HG02610 (cell line): ENCODE results near the gene METRN.
"Not testable (repeated sequence)": the region's sequence is repeated elsewhere in the genome, so short reads cannot be mapped to it uniquely, and the experiment has no call there.

Experiments used
- ATAC-seq: cut with Tn5 transposase; IDR thresholded peaks from one replicate; pipeline ENCODE4 v1.9.1; 2021; ENCODE audit warnings: mild to moderate bottlenecking, moderate library complexity; ENCODE audit not compliant: unreplicated experiment

METRN gene

DNA sequence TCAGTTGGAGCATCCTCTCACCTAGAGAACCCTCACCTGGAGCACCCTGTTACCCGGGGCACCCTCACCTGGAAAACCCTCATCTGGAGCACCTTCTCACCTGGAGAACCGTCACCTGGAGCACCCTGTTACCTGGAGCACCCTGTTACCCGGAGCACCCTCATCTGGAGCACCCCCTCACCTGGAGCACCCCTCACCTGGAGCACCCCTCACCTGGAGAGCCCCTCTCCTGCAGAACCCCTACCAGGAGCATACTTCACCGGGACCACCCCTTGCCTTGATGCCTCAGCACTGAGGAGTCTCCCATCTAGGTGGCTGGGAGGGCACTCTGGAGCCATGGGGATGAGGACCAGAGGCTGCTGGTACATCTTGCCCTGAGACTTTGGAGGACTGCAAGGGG lies 6.0 kb upstream of the METRN start:
- ATAC-seq = no peak

DNA sequence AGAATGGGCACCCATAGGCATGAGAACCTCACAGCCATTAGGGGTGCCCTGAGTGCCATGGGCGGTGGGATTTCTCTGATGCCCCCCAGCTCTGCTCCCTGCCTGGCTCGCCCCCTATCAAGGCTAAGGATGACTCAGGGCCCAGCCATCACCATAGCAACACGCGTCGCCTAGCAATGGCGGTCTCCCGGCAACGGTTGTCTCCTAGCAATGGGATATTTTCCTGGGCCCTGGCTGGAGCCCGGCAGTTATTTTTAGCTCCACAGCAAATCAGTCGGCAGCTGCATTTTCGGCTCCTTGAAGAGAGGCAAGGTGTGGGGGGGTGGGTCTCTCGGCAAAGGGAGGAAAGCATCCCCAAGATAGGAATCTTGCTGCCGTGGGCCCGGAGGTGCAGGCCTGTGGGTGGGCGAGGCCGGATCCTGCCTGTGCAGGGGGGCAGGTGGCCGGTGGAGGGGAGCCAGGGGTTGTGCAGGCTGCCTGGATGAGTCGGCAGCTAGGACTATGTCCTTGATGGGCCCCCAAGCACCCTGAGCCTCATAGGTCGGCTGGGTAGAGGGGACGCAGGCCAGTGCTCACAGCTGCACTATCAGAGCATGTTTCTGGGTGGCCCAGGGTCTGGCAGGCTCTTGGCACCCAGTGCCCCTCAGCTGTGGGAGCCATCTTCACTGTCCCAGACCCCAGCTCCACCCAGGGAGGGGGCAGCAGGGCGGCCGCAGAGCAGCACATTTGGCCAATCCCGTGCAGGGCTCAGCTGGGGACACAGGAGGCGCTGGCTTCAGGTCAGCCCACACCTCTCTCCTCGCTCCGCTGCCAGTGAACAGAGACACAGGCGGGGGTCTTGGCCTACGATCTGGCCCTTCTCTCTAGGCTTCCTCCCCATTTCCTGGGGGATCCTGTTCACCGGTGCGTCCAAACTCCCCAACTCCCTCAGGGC lies 5.1 kb upstream of the METRN start:
- no peak for ATAC-seq

DNA sequence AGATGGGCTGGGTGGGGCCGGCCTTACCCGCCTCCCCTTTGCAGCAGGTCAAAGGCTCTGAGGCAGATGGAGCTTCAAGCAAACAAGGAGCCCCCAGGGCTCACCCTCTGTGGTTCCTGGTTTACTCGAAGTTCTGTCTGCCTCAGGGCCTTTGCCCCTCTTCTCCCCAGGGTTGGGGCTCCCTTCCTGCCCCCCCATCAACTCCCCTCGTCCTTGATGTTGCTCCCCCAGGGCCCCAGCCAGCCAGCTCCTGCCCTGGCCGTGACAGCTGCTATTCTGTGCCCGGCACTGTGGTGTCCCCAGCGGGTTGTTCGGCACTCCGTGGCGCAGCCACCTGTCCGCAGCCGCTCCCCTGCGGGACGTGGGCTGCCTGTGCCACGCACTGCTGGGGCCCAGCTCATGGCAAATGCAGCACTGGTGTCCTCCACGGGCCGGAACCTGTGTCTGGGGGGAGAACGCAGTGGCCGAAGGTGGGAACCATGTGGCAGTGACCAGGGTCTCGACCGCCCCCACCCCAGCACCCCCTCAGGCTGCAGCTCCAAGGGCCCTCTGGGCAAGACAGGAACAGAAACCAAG lies 4.3 kb upstream of the METRN start:
- ATAC-seq = no peak

DNA sequence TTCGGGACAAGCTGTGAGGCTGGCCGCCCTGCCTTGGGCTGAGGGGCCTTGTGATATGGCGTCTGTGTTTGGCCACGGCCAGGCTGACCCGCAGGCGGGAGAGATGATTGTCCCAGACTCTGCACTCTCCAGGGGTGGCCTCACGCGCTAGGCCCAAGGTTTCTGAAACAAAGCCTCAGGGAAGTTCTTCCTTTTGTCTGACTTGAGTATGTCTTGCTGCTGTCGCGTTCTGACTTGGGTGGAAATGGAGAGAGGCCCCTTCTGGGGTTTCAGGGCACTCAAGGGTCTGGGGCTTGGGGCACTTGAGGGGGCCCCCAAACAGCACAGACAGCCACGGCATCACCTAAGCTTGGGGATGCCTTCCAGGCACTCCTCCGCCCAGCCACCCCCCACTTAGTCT lies 3.8 kb upstream of the METRN start:
- no peak for ATAC-seq

DNA sequence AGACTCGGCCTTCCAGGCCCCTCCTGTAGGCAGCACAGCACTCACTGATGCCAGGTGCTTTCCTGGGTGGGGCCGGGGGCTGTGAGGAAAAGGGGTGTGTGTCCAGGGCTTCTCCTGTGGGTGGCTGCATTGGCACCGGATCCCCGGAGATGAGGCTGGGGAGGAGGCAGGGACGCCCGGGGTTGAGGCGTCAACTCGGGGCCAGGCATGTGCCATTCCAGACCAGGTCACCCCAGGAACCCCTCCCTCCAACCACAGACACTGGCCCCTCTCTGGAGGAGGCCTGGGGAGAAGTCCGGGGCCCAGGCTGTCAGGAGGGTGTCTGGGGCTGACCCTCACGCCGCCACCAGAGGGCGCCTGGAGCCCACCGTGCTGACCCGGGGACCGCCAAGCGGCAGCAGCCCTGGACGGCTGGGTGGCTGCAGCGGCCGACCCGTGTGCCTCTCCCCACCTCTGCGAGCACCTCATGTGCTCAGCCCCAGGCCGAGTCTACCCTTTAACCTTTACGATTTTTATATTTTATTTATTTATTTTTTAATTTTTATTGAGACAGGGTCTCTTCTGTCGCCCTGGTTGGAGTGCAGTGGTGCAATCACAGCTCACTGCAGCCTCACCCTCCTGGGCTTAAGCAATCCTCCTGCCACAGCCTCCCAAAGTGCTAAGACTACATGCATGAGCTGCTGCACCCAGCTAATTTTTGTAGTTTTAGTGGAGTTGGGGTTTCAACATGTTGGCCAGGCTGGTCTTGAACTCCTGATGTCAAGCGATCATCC lies 3.2 kb upstream of the METRN start:
- peak; percentile 43 for ATAC-seq

DNA sequence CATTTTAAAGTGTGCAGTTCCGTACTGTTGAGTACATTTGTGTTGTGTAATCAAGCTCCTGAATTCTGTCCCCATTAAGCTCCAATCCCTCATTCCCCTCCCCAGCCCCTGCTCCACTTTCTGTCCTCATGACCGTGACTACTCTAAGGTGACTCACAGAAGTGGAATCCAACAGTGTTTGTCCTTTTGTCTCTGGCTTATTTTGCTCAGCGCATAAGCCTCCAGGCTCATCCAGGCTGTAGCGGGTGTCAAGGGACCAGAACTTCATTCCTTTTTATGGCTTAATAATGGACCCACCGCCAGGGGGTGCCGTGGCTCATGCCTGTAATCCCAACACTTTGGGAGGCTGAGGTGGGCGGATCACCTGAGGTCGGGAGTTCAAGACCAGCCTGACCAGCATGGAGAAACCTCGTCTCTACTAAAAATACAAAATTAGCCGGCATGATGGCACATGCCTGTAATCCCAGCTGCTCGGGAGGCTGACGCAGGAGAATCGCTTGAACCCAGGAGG lies 2.1 kb upstream of the METRN start:
- ATAC-seq = not testable (repeated sequence)

DNA sequence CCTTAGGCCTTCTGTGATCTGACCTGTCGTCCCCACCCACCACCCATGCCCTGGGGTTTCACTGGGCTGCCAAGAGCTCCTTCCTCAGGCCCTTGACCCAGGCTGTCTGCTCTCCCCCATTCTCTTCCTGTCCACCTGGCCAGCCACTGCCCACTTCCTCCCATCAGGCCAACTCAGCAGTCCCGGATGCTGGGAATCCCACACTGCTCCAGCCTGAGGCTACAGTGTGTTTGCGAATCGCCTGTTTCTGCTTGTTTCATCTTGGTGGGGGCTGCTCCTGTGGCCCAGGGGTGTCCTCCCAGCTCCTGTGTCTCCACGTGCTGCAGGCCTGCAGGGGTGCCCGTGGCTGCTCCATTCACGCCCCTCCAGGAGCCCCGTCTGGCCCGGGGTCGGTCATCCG lies 839 bp upstream of the METRN start:
- ATAC-seq = no peak

DNA sequence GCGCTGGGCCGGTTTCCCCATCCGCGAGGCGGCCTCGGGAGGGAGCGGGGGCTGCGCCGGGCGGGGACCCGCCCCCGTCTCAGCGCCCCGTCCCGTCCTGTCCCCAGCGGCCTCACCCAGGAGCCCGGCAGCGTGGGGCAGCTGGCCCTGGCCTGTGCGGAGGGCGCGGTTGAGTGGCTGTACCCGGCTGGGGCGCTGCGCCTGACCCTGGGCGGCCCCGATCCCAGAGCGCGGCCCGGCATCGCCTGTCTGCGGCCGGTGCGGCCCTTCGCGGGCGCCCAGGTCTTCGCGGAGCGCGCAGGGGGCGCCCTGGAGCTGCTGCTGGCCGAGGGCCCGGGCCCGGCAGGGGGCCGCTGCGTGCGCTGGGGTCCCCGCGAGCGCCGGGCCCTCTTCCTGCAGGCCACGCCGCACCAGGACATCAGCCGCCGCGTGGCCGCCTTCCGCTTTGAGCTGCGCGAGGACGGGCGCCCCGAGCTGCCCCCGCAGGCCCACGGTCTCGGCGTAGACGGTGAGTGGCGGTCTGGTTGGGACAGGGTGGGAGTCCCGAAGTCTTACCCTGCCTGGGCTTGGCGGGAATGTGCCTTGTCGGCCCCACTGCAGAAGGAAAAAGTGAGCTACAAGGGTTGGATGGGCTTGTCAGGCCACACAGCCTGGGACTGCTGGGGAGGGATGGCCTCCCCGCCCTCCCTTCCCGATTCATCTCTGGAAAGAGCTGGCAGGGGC lies 720 bp downstream of the METRN start:
- ATAC-seq = peak; percentile 7

DNA sequence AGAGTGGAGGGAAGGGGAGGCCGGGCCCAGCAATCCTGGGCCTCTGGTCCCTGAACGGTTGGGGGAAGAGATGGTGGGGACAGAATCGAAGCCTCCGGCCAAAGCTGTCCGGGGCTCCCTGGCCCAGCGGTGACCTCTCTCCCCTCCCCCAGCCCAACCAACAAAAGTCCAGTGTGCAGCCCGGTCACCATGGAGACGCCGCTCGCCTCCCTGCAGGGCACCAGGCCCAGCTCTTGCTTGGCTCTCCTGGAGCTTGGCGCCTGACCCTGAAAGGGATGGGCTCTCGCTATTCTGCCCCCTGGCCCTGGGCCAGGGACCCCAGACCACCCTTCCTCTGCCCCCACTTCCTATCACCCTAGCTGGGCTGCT lies 1.3 kb downstream of the METRN start:
- no peak for ATAC-seq

DNA sequence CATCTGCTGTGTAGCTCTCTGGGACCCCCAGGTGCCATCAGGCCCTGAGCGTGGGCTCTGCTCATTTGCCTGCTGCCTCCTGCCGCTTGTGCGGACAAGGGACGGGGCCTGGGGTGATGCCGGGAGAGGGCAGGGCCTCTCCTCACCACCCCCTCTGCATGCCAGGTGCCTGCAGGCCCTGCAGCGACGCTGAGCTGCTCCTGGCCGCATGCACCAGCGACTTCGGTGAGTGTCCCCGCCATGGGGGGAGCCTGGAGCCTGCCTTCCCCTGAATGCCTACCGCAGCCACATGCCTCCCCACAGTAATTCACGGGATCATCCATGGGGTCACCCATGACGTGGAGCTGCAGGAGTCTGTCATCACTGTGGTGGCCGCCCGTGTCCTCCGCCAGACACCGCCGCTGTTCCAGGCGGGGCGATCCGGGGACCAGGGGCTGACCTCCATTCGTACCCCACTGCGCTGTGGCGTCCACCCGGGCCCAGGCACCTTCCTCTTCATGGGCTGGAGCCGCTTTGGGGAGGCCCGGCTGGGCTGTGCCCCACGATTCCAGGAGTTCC lies 1.9 kb downstream of the METRN start:
- no peak for ATAC-seq

DNA sequence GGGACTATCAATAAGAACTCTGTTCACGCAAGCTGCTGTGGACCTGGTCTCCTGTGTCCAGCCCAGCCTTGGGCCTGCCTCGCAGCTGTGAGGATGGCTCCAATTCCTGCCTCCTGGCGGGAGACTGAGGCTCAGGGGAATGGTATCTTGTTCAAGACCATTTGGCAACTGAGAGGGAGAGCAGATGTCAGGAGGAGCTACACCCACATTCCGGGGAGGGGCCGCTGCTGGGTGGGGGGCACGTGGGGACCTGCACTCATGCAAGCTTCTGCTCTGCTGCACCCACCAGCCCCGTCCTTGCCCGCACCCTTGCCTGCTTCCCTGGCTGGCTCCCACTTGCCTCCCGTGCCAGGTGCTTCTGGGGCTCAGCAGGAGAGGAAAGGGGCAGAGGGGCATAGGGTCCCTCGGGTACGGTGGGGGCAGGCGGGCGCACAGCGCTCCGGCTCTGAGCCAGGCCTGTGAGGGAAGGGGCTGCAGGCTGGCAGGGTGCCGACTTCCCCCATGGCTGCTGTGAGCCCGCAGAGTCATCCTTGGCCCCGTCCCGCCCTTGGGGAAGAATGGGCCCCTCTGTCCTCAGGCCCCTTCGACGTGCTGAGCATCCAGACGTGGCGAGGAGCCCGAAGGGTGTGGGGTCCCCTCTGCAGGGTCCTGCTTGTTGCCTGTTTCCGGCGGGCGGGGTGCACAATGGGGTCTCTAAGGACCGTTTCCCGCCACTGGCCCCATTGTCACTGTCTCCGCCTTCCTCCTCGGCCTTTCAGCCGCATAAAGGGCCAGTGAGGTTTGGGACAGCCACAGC lies 2.7 kb downstream of the METRN start:
- no peak for ATAC-seq

DNA sequence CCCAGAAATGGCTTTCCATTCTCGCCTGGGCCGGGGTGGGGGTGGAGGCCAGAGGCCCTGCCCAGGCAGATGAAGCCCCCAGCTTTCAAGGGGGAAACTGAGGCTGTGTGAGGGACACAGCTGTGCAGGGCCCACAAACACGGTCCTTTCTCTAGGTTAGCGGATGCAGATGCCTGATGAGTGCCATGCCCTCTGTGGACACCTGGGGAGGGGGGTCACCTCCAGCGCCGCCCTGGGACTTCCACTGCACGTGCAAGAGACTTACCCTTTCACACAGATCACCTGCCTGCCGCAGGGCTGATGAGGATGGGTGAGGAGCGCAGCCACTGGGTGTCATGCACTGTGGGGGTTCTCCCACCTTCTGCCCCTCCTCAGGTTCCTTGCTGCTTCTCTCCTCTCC lies 3.5 kb downstream of the METRN start:
- no peak for ATAC-seq

DNA sequence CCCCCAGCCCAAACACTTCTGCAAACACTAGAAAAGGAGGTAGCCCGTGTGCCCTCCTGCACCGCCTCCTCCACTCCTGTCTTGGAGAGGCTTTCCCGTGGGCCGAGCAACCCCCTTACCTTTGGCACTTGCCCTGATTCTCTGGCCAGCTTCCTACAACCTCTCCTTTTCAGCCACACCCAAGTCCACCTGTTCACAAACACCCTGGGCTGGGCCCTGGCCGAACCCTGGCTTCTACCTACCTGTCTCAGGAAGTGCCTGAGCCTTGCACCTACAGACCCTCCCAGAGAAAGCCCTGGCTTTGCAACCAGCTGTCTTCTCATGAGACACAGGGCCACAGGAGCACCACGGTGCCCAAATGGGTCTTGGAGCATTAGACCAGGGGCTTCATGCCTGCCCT lies 4.0 kb downstream of the METRN start:
- no peak for ATAC-seq

DNA sequence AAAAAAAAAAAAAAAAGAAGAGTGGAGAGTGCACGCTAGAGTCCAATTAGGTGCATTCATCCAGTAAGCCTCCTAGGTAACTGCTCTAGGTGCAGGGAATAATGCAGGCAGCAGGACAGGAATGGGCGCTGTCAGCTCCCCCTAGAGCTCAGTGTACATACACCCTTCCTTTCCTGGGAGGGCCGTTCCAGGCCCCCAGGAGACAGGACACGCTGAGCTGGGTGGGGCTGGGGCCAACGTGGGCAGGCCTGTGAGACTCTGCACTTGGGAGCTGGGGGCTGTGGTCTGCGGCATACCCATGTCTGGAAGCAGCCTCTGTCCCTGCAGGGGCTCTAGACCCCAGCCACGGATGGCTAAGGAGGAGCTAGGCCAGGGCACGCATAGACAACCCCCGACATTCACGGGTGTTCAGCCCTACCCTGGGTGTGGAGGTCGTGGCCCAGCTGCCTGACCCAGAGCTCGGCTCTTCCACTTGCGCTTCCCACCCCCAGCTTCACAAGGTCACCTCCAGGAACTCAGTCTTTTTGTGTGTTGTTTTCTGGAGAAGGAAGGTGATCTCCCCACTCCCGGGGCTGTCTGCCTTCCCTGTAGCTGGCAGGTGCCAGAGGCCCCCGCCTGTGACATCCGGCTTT lies 5.0 kb downstream of the METRN start:
- ATAC-seq = no peak

DNA sequence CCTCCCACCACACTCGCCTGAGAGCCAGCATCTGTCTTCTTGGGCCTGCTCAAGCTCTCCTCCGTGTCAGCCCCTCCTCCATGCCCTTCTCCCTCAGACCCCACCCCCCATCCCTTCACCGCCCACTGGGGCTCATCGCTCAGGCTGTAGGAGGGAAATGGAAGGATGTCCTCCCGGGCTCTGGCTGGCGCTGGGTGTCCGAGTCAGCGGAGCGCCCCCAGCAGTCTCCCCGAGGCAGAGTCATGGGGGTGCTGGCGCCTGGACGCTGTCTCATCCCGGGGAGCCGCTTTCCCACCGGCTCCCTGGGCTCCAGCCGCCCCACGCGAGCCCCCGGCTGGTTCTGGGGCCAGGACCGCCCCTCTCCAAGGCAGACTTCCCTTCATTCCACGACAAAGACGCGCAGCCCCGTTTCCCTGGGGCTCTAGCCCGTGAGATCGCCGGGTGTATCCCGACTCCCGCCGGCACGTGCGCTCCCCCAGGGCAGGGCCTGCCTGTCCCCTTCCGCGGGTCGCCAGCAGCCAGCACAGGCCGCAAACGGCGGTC lies 5.6 kb downstream of the METRN start:
- no peak for ATAC-seq

DNA sequence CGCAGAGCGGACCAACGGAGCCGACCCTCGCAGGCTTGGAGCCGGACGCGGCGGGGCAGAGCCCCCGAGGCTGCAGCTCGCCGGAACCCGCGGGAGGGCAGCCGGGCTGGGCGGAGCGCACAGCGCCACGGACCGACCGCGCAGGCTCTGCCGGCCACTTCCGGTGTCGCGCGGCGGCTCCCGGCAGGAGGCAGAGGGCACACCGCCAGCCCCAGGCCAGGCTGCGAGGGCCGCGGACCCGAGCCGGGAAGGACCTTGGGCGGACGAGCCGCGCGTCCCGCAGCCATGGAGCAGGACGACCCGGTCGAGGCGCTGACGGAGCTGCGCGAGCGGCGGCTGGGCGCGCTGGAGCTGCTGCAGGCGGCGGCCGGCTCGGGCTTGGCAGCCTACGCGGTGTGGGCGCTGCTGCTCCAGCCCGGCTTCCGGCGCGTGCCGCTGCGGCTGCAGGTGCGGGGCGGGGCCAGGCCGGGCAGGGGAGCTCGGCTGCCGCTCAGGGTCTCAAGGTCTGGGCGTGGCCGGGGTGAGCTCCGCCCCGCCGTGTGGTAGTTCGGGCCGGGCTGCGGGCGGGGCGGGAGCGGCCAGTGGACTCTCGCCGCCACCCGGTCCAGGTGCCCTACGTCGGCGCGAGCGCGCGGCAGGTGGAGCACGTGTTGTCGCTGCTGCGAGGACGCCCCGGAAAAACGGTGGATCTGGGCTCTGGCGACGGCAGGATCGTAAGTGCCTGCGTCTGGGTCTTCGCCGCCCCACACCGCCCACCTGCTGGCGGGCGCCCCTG lies 6.3 kb downstream of the METRN start, which contains the start of gene ANTKMT:
Gene ANTKMT, plus strand, starts transcription at position 157 of the 775 bp plus-strand sequence. Its CDS starts 129 bp downstream, at position 286.
- peak; percentile 73 for ATAC-seq

DNA sequence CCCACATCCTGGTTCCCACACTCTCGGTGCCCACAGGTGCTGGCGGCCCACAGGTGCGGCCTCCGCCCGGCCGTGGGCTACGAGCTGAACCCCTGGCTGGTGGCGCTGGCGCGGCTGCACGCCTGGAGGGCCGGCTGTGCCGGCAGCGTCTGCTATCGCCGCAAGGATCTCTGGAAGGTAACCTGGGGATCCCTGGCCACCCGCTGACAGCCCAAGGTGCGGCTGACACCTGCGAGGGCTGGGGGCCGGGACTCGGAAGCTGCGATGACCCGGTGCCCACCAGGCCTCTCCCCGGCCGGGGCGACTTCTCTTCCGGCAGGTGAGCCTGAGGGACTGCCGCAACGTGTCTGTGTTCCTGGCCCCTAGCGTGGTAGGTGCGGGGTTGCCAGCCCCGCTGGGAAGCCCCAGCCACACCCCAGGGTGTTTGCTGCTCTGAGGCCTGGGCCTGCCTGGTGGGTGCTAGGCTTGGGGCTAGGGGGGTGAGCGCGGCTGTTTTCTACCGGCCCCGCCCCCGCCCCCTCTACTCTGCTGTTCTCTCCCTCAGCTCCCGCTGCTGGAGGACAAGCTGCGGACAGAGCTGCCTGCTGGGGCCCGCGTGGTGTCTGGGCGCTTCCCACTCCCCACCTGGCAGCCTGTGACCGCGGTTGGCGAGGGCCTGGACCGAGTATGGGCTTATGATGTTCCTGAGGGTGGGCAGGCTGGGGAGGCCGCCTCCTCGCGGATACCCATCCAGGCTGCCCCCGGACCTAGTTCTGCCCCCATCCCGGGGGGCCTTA lies 7.0 kb downstream of the METRN start:
- no peak for ATAC-seq
